GM21717 (cell line): ENCODE results near the gene SCFD2.

ENCODE experiments used
- ATAC-seq: cut with Tn5 transposase; IDR thresholded peaks from one replicate; pipeline ENCODE4 v1.9.1; 2021; ENCODE audit warnings: mild to moderate bottlenecking, moderate library complexity; ENCODE audit not compliant: unreplicated experiment

Gene SCFD2

GRCh38 chr4:52942936-52943335 is 422.9 kb downstream of the SCFD2 start:
- no peak for ATAC-seq

DNA sequence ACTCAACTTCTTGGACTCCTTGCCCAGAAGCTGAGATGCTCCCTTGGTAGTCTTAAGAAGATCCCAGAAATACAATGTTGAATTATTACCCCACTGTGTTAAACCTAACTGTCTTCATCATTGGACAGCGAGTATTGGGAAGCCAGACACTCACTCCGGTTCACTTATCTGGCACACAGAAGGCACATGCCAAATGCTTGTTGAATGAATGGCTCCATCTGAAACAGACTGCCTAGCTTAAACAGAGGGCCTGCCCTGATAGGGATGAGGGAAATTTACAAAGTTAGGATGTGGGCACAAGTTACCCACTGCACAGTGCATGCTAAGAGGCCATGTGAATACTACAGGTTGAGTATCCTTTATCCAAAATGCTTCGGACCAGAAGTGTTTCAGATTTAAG is 424.4 kb downstream of the SCFD2 start:
- ATAC-seq = no peak

DNA sequence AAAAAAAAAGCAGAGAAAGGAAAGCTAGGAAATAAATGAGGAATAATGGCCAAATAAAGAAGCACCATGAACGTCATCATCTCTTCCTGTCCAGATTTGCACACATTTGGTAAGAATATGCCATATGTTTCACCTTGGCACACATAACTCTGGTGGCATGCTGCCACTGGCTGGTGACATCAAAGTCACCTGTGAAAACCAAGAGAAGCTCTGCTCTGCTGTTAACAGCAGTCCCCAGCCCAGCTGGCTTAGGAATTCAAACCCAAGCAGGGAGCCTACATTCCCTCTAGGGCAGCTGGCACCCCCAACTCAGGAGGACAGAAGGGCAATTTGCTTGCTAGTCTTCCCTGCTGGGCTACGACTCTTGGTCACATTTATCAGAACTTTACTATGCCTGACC is 426.1 kb downstream of the SCFD2 start:
- no peak for ATAC-seq

- no peak for ATAC-seq
These were observed 426.5 kb downstream of the SCFD2 start for GRCh38 chr4:52939325-52939724.

- no peak for ATAC-seq
These were observed 428.0 kb downstream of the SCFD2 start for GRCh38 chr4:52937829-52938228.

DNA sequence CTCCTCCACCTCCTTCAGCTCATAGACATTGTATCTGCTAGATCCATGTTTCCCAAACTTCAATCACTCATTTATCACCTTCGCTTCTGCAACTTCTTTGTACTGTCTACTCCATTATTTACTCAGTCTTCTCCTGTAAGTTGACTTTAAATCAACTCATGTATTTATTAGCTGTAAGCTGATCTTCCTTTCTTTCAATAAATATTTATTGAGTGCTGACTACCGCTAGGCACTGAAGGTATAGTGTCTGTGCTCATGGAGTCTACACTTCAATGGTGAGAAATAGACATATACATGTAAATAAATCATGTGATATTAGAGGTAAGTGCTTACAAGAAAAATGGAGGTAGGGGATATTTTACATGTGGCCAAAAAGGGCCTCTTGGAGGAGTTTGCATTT is 429.1 kb downstream of the SCFD2 start:
- no peak for ATAC-seq

GRCh38 chr4:52935317-52935716 is 430.5 kb downstream of the SCFD2 start:
- no peak for ATAC-seq

- ATAC-seq = no peak
These were observed 432.1 kb downstream of the SCFD2 start for GRCh38 chr4:52933738-52934137.

GRCh38 chr4:52932591-52933470 is 433.0 kb downstream of the SCFD2 start:
- ATAC-seq = no peak

DNA sequence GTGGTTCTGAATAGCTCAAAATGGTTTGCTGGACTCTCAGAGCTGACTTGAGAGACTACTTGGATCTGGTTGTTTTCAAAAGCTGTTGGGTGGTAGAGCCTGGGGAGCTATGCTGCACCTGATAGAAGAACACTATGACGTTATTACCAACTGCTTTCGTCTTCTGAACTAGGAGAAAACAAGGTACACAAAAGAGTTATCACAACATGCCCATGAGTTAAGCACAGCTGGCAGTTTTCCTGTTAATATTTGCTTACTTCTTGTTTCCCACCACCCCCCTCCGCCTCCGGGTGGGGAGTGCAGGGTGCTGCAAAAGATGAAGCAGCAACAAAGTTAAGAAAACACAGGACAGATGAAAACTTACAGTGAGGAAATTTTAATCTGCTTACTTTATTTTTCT is 434.6 kb downstream of the SCFD2 start:
- no peak for ATAC-seq

- no peak for ATAC-seq
These were observed 439.5 kb downstream of the SCFD2 start for GRCh38 chr4:52926196-52926974.

GRCh38 chr4:52925531-52925968 is 440.3 kb downstream of the SCFD2 start:
- no peak for ATAC-seq

DNA sequence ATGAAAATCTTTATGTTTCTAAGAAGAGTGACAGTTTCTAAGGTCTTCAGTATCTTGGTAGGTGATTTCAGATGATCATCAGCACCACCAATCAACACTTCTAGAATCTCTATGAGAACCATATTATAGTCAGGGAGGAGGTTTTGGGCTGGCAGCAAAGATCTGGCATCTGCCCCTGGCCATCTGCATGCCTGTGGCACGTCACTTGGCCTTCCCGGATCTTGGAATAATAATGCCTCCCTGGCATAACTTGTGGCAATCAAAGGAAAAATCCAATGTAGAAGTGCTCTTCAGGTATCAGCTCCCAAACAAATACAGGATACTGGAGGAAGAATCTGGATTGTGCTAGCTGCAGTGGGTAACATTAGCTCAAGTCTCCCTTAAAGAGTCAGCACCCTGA is 446.4 kb downstream of the SCFD2 start:
- ATAC-seq = no peak

GRCh38 chr4:52917817-52918216 is 448.0 kb downstream of the SCFD2 start:
- no peak for ATAC-seq

DNA sequence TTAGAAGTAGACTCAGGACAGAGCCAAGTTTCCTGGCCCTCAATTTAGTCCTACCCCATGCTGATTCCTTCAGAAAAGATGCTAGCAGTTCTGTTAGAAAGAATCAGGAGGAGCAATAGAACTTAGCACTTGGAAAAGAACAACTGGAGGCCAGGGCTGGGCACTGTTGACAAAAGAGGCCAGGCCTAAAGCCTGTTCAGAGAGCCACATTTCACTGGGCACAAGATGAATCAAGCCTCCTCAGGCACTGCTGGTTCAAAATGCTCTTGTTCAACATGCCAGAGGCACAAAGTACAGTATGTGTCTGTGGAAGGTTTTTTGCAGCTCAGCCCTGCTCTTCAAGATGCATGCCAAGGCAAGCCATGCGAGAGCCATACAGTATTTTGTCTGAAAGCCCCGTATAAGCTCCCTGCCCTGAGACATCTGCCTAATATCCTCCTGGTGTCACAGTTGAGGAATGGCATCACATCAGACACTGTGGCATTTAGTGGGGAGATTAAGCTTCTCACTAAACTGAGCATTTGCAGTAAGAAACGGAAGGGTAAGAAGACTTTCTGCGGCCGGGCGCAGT is 450.0 kb downstream of the SCFD2 start:
- ATAC-seq = no peak

DNA sequence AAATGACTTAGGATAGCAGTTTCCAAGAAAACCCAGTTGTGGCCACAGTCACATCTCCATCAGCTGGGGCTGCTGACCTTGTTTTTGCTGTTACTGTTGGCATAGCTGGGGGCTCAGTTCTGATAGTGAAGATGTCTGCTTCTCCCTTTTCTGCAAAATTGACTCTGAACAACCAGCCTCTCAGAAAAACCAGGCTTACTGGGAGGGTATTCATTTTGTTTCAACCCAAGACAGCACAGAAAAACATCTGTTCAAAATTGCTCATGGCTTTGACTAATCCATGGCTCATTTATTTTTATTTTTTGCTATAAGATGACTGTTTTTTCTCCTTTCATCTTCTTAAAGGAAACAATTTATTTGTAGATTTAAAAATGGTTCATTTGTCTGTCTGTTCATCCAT is 450.7 kb downstream of the SCFD2 start:
- ATAC-seq = no peak

DNA sequence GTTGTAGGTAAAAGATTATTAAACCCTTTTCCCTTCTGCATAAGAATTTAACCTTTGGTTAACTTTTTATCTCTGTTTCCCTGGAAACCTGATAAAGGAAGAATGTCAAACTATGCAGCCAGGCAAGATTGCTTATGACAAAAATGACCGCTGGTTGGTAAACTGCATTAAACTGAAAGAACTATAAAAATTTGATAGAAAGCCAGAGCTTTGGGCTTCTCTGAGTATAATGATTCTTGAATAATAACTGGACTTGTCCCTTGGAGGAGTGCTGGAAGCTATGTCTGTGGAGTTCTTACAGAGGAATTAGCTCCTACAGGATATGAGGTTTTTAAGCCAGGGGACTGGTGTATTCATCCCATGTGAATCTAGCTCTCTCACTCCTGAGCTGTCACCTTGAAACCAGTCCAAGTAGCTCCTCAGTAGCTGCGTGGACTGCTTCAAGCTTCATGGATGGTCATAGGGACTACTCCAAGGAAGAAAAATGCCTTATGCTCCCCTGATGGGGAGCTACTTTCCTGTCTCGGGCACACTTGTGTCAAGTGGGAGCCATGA is 451.7 kb downstream of the SCFD2 start:
- ATAC-seq = no peak

GRCh38 chr4:52912608-52913007 is 453.3 kb downstream of the SCFD2 start:
- ATAC-seq = no peak

- peak; percentile 65 for ATAC-seq
These were observed 454.1 kb downstream of the SCFD2 start for GRCh38 chr4:52911684-52912294.

DNA sequence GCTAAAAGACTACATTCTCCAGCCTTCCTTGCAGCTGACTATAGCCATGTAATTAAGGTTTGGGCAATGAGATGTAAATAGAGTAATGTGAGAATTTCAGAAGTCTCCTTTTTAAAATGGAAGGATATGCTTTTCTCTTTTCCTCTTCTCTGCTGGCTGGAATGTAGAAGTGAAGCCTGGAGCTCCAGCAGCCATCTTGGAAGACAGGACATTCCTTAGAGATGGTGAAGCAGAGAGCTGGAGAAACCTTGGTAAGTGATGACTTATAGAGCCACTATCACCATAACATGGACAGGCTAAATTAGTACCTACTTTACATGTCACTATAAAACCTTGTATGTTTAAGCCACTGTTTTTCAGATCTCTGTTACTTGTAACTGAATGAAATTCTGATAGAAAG is 455.7 kb downstream of the SCFD2 start:
- ATAC-seq = no peak

DNA sequence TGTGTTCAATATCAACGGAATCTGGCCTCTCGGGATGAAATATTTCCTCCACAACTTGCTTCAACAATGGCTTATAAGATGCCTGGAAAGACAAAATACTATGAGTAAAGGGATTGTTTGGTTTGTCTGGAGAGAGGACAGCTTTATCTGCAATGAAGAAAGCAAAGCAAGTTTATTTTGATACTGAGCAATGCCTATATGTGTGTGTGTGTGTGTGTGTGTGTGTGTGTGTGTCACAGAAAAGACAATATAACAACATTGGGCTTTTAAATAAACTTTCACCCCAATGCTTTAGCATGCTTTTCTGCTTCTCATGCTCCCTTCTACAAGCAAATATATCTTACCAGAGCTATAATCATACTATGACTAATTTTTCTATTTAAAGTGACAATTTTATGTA is 458.4 kb downstream of the SCFD2 start:
- no peak for ATAC-seq
